HG03095 (cell line): ENCODE data around the gene SENP5.
A peak's percentile ranks its signal among the peaks of the same experiment; 100 is the strongest.

Source experiments
- ATAC-seq: cut with Tn5 transposase; IDR thresholded peaks from one replicate; pipeline ENCODE4 v1.9.1; 2021; ENCODE audit warnings: moderate library complexity; ENCODE audit not compliant: unreplicated experiment

Gene SENP5

GRCh38 chr3:196968233-196969133 lies 100.8 kb downstream of the SENP5 start, which contains the start of gene PIGZ:
Gene PIGZ (minus strand): TSS chr3:196968833. CDS start chr3:196952031, 16,802 bp downstream.
- ATAC-seq = peak; percentile 56

- peak; percentile 49 for ATAC-seq
Measured at GRCh38 chr3:196969134-196969659, 101.5 kb downstream of the SENP5 start.

- peak; percentile 42 for ATAC-seq
Measured at GRCh38 chr3:196969660-196970546, 102.2 kb downstream of the SENP5 start.

GRCh38 chr3:196970547-196971093 lies 102.9 kb downstream of the SENP5 start:
- ATAC-seq = no peak

- no peak for ATAC-seq
Measured at GRCh38 chr3:196971094-196971698, 103.5 kb downstream of the SENP5 start.

GRCh38 chr3:196974661-196975060 lies 106.9 kb downstream of the SENP5 start:
- ATAC-seq = no peak

- ATAC-seq = no peak
Measured at GRCh38 chr3:196975349-196975748, 107.6 kb downstream of the SENP5 start.

GRCh38 chr3:196976941-196977340 lies 109.2 kb downstream of the SENP5 start:
- ATAC-seq = no peak

GRCh38 chr3:196979545-196979944 lies 111.8 kb downstream of the SENP5 start:
- ATAC-seq = no peak

GRCh38 chr3:196981657-196982056 lies 113.9 kb downstream of the SENP5 start:
- no peak for ATAC-seq

- ATAC-seq = no peak
Measured at GRCh38 chr3:196983186-196983585, 115.5 kb downstream of the SENP5 start.
